SKM-1 (cell line): ENCODE data around the gene SHANK2.

Source experiments
- DNase-seq: peaks from one replicate; lab custom pipeline; 2025; ENCODE audit not compliant: unreplicated experiment; lab: John Stamatoyannopoulos, UW

Gene SHANK2

GRCh38 chr11:71252269-71252769, at the start of gene SHANK2:
Gene SHANK2, minus strand, starts transcription at chr11:71252577. Its CDS starts 105,251 bp downstream, at chr11:71147326.
- no peak for DNase-seq

GRCh38 chr11:71301858-71302533, 49.6 kb upstream of the SHANK2 start:
- DNase-seq = no peak

- DNase-seq = no peak
These were observed 48.9 kb upstream of the SHANK2 start for GRCh38 chr11:71301046-71301857.

GRCh38 chr11:71300187-71300586, 47.8 kb upstream of the SHANK2 start:
- no peak for DNase-seq

- no peak for DNase-seq
These were observed 46.4 kb upstream of the SHANK2 start for GRCh38 chr11:71298761-71299181.

GRCh38 chr11:71298016-71298550, 45.7 kb upstream of the SHANK2 start:
- DNase-seq = no peak

- no peak for DNase-seq
These were observed 42.6 kb upstream of the SHANK2 start for GRCh38 chr11:71294846-71295600.

- DNase-seq = no peak
These were observed 41.8 kb upstream of the SHANK2 start for GRCh38 chr11:71293961-71294782.

- DNase-seq = no peak
These were observed 34.6 kb upstream of the SHANK2 start for GRCh38 chr11:71286701-71287643.

GRCh38 chr11:71285111-71285510, 32.7 kb upstream of the SHANK2 start:
- DNase-seq = no peak

- DNase-seq = no peak
These were observed 32.2 kb upstream of the SHANK2 start for GRCh38 chr11:71284525-71285092.

- no peak for DNase-seq
These were observed 31.6 kb upstream of the SHANK2 start for GRCh38 chr11:71283971-71284441.

- no peak for DNase-seq
These were observed 30.4 kb upstream of the SHANK2 start for GRCh38 chr11:71282581-71283351.

GRCh38 chr11:71281831-71282230, 29.5 kb upstream of the SHANK2 start:
- no peak for DNase-seq

- no peak for DNase-seq
These were observed 28.8 kb upstream of the SHANK2 start for GRCh38 chr11:71281204-71281603.

GRCh38 chr11:71279916-71280645, 27.7 kb upstream of the SHANK2 start:
- no peak for DNase-seq

- no peak for DNase-seq
These were observed 19.8 kb upstream of the SHANK2 start for GRCh38 chr11:71272161-71272560.
